Chondrocyte (in vitro differentiated cells): ENCODE results near the gene CYP27C1. TPM values are rescaled to one million over a fixed set of nuclear protein-coding genes. Genes with fewer than 3 reads are reported as not detected.

ENCODE experiments used
- DNase-seq: peaks from one replicate; pipeline ENCODE4 v3.0.0; 2021; ENCODE audit warnings: mixed read lengths, low spot score
- H3K27ac Mint-ChIP-seq: one replicate; pipeline ENCODE4 v1.8.0; 2021; ENCODE audit warnings: mild to moderate bottlenecking, moderate library complexity, mixed read lengths; ENCODE audit not compliant: unreplicated experiment
- H3K27me3 Mint-ChIP-seq: 2 replicates; pipeline ENCODE4 v1.8.0; 2021; ENCODE audit warnings: low read depth, mixed read lengths
- H3K36me3 Mint-ChIP-seq: 2 replicates; pipeline ENCODE4 v1.8.0; 2021; ENCODE audit warnings: low read depth, mixed read lengths
- H3K4me1 Mint-ChIP-seq: 2 replicates; pipeline ENCODE4 v1.8.0; 2021; ENCODE audit warnings: low read depth, mild to moderate bottlenecking, mixed read lengths
- H3K4me3 Mint-ChIP-seq: one replicate; pipeline ENCODE4 v1.8.0; 2021; ENCODE audit warnings: mild to moderate bottlenecking, moderate library complexity, mixed read lengths; ENCODE audit not compliant: unreplicated experiment
- H3K9me3 Mint-ChIP-seq: 2 replicates; pipeline ENCODE4 v1.8.0; 2021; ENCODE audit warnings: low read depth, mixed read lengths
- total RNA-seq: library from RNA; stranded (reverse); gene quantifications from 3 replicates; pipeline ENCODE4 v1.2.1, GENCODE V29; 2021
- TF ChIP-seq, protein P1 (sequence below): fragments of 200-600 bp; sonication (generic); IDR thresholded peaks from 2 replicates; pipeline ENCODE4 v1.5.0; 2021; ENCODE audit warnings: antibody characterized with exemption, mild to moderate bottlenecking, moderate library complexity

Gene CYP27C1
- total RNA-seq, 1 donor from 2014 or later, result 11.7 TPM

DNA sequence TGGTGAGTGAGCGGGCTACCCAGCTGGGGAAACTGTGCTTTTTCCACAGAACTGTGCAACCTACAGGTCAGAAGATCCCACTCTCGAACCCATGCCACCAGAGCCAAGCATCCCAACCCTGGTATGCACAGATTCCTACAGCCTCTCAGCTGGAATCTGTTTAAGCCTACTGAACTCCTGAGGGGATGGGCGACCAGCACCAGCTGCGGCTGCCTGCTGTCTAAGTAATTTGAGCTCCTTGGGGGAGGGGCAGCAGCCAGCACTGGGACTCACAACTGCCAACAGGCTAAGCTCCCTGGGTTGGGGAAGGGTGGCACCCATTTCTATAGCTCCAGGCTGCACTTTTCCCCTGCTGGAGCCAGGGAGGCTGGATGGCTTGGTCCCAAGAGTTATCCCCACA lies 11.8 kb downstream of the CYP27C1 start:
- H3K4me3 Mint-ChIP-seq, result no peak overlapping the region
- H3K4me1 Mint-ChIP-seq, result peaks cover 37% of the 10 kb centered on the region
- peaks cover 4% of the 10 kb centered on the region for H3K36me3 Mint-ChIP-seq
- H3K27ac Mint-ChIP-seq, result peak overlapping the region; percentile 71
- TF ChIP-seq, protein P1, sequence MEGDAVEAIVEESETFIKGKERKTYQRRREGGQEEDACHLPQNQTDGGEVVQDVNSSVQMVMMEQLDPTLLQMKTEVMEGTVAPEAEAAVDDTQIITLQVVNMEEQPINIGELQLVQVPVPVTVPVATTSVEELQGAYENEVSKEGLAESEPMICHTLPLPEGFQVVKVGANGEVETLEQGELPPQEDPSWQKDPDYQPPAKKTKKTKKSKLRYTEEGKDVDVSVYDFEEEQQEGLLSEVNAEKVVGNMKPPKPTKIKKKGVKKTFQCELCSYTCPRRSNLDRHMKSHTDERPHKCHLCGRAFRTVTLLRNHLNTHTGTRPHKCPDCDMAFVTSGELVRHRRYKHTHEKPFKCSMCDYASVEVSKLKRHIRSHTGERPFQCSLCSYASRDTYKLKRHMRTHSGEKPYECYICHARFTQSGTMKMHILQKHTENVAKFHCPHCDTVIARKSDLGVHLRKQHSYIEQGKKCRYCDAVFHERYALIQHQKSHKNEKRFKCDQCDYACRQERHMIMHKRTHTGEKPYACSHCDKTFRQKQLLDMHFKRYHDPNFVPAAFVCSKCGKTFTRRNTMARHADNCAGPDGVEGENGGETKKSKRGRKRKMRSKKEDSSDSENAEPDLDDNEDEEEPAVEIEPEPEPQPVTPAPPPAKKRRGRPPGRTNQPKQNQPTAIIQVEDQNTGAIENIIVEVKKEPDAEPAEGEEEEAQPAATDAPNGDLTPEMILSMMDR, result no peak
- no peak for DNase-seq
- H3K27me3 Mint-ChIP-seq, result no peaks in the 10 kb centered on the region
- peaks cover 3% of the 10 kb centered on the region for H3K9me3 Mint-ChIP-seq

- Mint-ChIP-seq H3K36me3 (peaks cover 12% of the 10 kb centered on the region), H3K27me3 (no peaks in the 10 kb centered on the region), H3K4me3 (no peak overlapping the region), H3K4me1 (peaks cover 33% of the 10 kb centered on the region), H3K27ac (no peak overlapping the region), H3K9me3 (no peaks in the 10 kb centered on the region)
- TF ChIP-seq, protein P1, result no peak
- no peak for DNase-seq
Observed at GRCh38 chr2:127205218-127206125, 14.6 kb downstream of the CYP27C1 start.

- H3K4me1 Mint-ChIP-seq, result peaks cover 10% of the 10 kb centered on the region
- no peak for DNase-seq
- H3K9me3 Mint-ChIP-seq, result no peaks in the 10 kb centered on the region
- no peak overlapping the region for H3K4me3 Mint-ChIP-seq
- TF ChIP-seq, protein P1, result no peak
- no peak overlapping the region for H3K27ac Mint-ChIP-seq
- H3K27me3 Mint-ChIP-seq, result no peaks in the 10 kb centered on the region
- peaks cover 15% of the 10 kb centered on the region for H3K36me3 Mint-ChIP-seq
Observed at GRCh38 chr2:127201452-127201851, 18.6 kb downstream of the CYP27C1 start.

- no peak for DNase-seq
Observed at GRCh38 chr2:127200962-127201361, 19.1 kb downstream of the CYP27C1 start.

DNA sequence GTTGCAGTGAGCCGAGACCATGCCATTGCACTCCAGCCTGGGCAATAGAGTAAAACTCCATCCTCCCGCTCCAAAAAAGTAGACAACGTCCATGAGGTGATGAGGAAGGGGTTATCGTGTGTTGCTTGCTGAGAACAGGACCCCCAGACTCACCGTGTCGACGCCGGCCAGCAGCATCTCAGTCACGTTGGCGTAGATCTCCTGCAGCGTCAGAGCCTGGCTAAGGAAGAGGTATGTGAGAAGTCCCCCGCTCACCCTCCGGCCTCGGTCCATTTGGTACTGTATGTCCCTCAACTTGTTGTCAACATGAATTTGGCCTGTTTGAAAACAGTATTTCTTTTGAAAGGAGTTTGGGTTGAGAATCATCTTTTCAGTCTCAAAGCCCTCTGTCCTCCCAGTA lies 20.9 kb downstream of the CYP27C1 start:
- H3K36me3 Mint-ChIP-seq, result peaks cover 17% of the 10 kb centered on the region
- no peak overlapping the region for H3K4me3 Mint-ChIP-seq
- no peak overlapping the region for H3K27ac Mint-ChIP-seq
- H3K27me3 Mint-ChIP-seq, result no peaks in the 10 kb centered on the region
- no peaks in the 10 kb centered on the region for H3K9me3 Mint-ChIP-seq
- no peak for DNase-seq
- peaks cover 26% of the 10 kb centered on the region for H3K4me1 Mint-ChIP-seq
- TF ChIP-seq, protein P1, result no peak

More at GRCh38 chr2:127200962-127201361, 19.1 kb downstream of the CYP27C1 start:
- TF ChIP-seq, protein P1, result no peak
- peaks cover 10% of the 10 kb centered on the region for H3K4me1 Mint-ChIP-seq
- H3K9me3 Mint-ChIP-seq, result no peaks in the 10 kb centered on the region
- no peak overlapping the region for H3K27ac Mint-ChIP-seq
- H3K27me3 Mint-ChIP-seq, result no peaks in the 10 kb centered on the region
- no peak overlapping the region for H3K4me3 Mint-ChIP-seq
- H3K36me3 Mint-ChIP-seq, result peaks cover 15% of the 10 kb centered on the region
